ENCODE data around the gene KDM4C.

KDM4C gene

DNA sequence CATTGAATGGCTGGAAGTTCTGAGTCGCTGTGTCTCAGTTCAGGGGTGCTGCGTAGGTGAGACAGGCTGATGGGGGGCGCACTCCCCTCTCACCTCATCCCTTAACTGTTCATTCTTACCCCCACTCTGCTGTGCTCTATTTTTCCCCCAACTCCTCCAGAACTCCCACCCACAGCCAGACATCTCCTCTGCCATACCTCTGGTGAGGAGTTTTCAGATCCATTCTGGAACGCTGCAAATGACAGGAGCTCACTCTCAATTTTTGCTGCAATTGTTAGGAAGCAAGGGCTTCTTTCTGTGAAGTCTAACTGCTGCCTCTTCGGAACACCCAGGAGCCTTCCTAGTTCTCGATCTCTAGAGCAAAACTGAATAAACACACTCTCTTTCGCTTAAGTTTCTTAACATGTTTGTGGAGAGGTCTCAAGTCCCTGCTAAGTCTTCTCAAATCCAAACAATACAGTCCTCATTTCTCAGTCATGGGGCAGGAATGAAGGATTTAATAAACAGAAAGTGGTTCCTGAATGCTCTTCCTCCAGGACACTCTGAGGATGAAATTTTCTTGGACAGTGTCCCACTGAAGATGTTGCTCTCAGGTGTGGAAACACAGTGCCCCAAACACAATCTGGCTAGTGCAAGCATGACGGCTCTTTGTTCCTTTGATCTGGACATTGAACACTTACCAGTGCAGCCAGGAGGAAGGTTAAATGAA lies 387.7 kb downstream of the KDM4C start:
- H3K9me3 ChIP-seq (ENCODE audit: low read length) = no peaks in the 10 kb centered on the region
- H3K36me3 ChIP-seq (ENCODE audit: insufficient read depth, low read length) = peaks cover 14% of the 10 kb centered on the region
- peaks cover 8% of the 10 kb centered on the region for H3K4me1 ChIP-seq (ENCODE audit: insufficient read depth, low read length, severe bottlenecking)
- TF ChIP-seq, protein P1, sequence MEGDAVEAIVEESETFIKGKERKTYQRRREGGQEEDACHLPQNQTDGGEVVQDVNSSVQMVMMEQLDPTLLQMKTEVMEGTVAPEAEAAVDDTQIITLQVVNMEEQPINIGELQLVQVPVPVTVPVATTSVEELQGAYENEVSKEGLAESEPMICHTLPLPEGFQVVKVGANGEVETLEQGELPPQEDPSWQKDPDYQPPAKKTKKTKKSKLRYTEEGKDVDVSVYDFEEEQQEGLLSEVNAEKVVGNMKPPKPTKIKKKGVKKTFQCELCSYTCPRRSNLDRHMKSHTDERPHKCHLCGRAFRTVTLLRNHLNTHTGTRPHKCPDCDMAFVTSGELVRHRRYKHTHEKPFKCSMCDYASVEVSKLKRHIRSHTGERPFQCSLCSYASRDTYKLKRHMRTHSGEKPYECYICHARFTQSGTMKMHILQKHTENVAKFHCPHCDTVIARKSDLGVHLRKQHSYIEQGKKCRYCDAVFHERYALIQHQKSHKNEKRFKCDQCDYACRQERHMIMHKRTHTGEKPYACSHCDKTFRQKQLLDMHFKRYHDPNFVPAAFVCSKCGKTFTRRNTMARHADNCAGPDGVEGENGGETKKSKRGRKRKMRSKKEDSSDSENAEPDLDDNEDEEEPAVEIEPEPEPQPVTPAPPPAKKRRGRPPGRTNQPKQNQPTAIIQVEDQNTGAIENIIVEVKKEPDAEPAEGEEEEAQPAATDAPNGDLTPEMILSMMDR (IDR thresholded peaks at IDR 0.05; ENCODE audit: low read length) = no peak
- TF ChIP-seq EZH2 (IDR thresholded peaks at IDR 0.05; ENCODE audit: borderline replicate concordance, low read length) = no peak
- no peaks in the 10 kb centered on the region for H3K79me2 ChIP-seq (ENCODE audit: insufficient read depth, low read length)
- H4K20me1 ChIP-seq (ENCODE audit: insufficient read depth, low read length) = no peaks in the 10 kb centered on the region
- H3F3A ChIP-seq (ENCODE audit: insufficient read depth, low read length) = no peaks in the 10 kb centered on the region
- H2AFZ ChIP-seq (ENCODE audit: low read length) = no peak overlapping the region
- H3K27ac ChIP-seq (ENCODE audit: low read depth, low read length, poor library complexity, severe bottlenecking) = no peak overlapping the region
- H3K4me3 ChIP-seq (ENCODE audit: low read depth, low read length, poor library complexity, severe bottlenecking) = no peak overlapping the region
- H3K27me3 ChIP-seq (ENCODE audit: insufficient read depth, low read length) = no peaks in the 10 kb centered on the region
- no peak overlapping the region for H3K4me2 ChIP-seq (ENCODE audit: low read length)
- no peak overlapping the region for H3K9ac ChIP-seq (ENCODE audit: low read length)
- H3K9me2 ChIP-seq (ENCODE audit: low read depth, low read length) = no peaks in the 10 kb centered on the region

DNA sequence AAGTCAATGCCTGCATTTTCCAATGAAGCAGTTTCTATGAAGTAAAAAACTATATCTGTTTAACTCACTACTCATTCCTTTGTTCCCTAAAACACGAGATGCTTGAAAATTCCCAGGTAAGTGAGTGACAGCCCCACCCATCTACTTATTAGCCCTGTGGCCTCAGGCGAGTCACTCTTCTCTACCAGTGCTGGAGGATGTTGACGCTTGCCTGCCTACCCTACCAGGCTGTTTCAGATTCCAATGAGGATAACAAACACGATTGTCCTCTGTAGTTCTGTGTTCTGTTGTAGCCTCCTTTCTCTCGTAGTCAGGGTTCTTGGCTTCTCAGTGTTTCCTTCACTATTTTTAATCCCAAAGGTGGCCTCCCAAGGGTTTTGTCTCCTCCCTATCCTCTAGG lies 388.8 kb downstream of the KDM4C start:
- Histone ChIP-seq H2AFZ (ENCODE audit: low read length) (no peak overlapping the region), H3K9me3 (ENCODE audit: low read length) (no peaks in the 10 kb centered on the region), H4K20me1 (ENCODE audit: insufficient read depth, low read length) (no peaks in the 10 kb centered on the region), H3F3A (ENCODE audit: insufficient read depth, low read length) (no peaks in the 10 kb centered on the region), H3K4me2 (ENCODE audit: low read length) (no peak overlapping the region), H3K9me2 (ENCODE audit: low read depth, low read length) (no peaks in the 10 kb centered on the region), H3K9ac (ENCODE audit: low read length) (no peak overlapping the region), H3K27me3 (ENCODE audit: insufficient read depth, low read length) (no peaks in the 10 kb centered on the region), H3K36me3 (ENCODE audit: insufficient read depth, low read length) (peaks cover 14% of the 10 kb centered on the region), H3K79me2 (ENCODE audit: insufficient read depth, low read length) (no peaks in the 10 kb centered on the region), H3K4me1 (ENCODE audit: insufficient read depth, low read length, severe bottlenecking) (peaks cover 8% of the 10 kb centered on the region), H3K27ac (ENCODE audit: low read depth, low read length, poor library complexity, severe bottlenecking) (no peak overlapping the region), H3K4me3 (ENCODE audit: low read depth, low read length, poor library complexity, severe bottlenecking) (no peak overlapping the region)
- TF ChIP-seq, protein P1 (IDR thresholded peaks at IDR 0.05; ENCODE audit: low read length) = no peak
- TF ChIP-seq EZH2 (IDR thresholded peaks at IDR 0.05; ENCODE audit: borderline replicate concordance, low read length) = no peak

DNA sequence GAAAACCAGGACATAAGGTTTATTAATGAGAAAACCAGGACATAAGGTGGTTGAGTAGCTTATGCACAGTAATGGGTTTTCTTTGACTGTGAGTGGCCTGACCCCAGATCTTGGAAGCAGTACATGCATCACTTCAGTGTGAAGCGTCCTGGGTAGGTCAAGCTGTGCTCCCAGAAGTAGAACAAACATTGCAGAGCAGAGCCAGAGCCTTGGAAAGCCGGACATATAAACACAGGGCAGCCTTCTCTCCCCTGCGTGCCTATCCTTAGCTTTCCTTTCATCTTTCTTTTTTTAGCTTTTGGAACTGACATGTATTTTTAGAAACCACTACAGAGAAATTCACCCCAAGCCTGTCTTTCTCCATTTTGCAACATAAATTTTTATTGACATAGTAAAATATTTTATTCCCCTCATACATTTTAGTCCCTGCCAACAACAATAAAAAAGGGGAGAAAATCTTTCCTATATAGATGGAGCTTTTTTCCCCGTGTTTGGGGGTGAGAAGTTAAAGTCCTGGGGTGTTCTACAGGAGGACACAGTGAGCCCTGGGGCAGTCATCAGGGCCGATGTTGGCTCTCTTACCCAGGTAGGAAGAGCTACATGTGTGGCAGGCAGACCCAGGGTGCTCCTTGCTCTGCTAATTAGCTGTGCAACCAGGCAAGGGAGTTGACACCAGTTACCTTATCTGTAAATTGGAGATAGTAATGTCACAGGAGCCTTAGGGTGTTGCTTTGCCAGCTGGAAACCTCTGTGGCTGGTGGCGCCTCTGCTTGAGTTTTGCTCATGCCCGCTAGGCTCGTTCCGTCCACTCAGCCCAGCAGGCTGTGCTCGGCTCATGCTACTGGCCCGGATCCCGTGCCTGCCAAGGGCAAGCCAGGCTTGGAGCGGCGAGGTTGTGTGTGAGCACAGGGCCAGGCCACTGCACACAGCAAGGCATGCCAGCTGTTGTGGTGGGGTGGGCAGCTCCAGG lies 389.6 kb downstream of the KDM4C start:
- peaks cover 14% of the 10 kb centered on the region for H3K36me3 ChIP-seq (ENCODE audit: insufficient read depth, low read length)
- no peaks in the 10 kb centered on the region for H3K27me3 ChIP-seq (ENCODE audit: insufficient read depth, low read length)
- peaks cover 8% of the 10 kb centered on the region for H3K4me1 ChIP-seq (ENCODE audit: insufficient read depth, low read length, severe bottlenecking)
- TF ChIP-seq, protein P1 (IDR thresholded peaks at IDR 0.05; ENCODE audit: low read length) = no peak
- TF ChIP-seq EZH2 (IDR thresholded peaks at IDR 0.05; ENCODE audit: borderline replicate concordance, low read length) = no peak
- no peak overlapping the region for H3K27ac ChIP-seq (ENCODE audit: low read depth, low read length, poor library complexity, severe bottlenecking)
- no peak overlapping the region for H3K4me2 ChIP-seq (ENCODE audit: low read length)
- H3K9me2 ChIP-seq (ENCODE audit: low read depth, low read length) = no peaks in the 10 kb centered on the region
- H2AFZ ChIP-seq (ENCODE audit: low read length) = no peak overlapping the region
- H3K4me3 ChIP-seq (ENCODE audit: low read depth, low read length, poor library complexity, severe bottlenecking) = no peak overlapping the region
- H3K79me2 ChIP-seq (ENCODE audit: insufficient read depth, low read length) = no peaks in the 10 kb centered on the region
- no peak overlapping the region for H3K9ac ChIP-seq (ENCODE audit: low read length)
- no peaks in the 10 kb centered on the region for H3K9me3 ChIP-seq (ENCODE audit: low read length)
- H3F3A ChIP-seq (ENCODE audit: insufficient read depth, low read length) = no peaks in the 10 kb centered on the region
- no peaks in the 10 kb centered on the region for H4K20me1 ChIP-seq (ENCODE audit: insufficient read depth, low read length)
